A172 (cell line): ENCODE measurements around the gene SEPTIN5. TPM values are rescaled to one million over a fixed set of nuclear protein-coding genes. Genes with fewer than 3 reads are reported as not detected.
A peak's percentile ranks its signal among the peaks of the same experiment; 100 is the strongest.

ENCODE experiments used
- DNase-seq: peaks from one replicate; pipeline ENCODE4 v3.0.0-alpha.2; 2015; ENCODE audit warnings: low spot score
- total RNA-seq: library from RNA; depleted of rRNA; stranded (reverse); fragments of >200 nt; shearing (Covaris generic); gene quantifications from 2 replicates; pipeline ENCODE4 v1.2.3, GENCODE V29; 2014

The SEPTIN5 gene
- total RNA-seq, 1 experiment from 2014 or later = 40.3 TPM

DNA sequence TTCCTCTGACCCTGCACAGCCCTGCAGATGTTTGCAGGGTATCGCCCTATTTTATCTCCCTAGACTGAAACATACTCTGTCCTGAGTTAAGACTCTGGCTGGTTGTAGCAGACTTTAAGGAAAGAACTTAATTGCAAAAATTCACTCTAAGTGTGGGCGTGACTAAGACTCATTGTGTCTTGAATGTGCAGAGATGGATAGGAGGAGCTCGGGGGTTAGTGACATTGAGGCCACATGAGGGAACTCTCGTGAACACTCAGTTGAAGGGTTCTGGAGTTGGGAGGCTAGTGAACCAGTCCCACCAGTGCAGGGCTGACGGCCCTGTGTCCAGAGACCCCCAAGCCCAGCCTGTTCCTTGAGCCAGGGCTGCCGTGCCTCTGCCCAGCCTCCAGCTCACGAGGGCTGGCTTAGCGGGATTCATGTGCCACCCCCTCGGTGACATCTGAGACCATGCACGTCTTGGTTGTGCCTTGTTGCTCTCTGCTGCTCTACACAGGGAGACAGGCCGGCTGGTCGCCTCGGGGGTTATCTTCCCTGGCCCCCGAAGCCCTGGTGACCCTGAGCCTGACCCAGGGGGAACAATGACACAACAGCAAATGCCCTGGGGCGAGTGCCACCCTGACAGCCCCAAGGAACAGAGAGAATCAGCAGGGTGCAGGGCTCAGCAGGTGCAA is 34.8 kb downstream of the SEPTIN5 start:
- no peak for DNase-seq

DNA sequence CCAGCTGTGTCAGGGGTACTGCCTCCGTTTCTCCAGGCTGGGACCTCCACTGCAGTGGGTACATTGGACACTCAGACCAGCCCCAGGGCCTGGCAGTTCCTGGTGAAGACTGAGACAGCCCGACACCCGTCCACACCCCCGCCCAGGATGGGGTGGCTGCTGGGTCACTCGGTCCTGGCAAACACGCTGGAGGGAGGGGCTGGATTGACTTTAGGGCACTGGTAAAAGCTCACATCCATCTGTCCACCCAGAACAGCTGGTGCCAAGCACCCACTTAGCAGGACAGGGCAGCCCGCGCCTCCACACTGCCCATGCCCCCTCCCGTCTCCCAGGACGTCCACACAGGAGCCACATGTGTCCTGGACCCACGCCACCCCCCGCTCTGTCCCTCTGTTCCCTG is 35.6 kb downstream of the SEPTIN5 start:
- no peak for DNase-seq

DNA sequence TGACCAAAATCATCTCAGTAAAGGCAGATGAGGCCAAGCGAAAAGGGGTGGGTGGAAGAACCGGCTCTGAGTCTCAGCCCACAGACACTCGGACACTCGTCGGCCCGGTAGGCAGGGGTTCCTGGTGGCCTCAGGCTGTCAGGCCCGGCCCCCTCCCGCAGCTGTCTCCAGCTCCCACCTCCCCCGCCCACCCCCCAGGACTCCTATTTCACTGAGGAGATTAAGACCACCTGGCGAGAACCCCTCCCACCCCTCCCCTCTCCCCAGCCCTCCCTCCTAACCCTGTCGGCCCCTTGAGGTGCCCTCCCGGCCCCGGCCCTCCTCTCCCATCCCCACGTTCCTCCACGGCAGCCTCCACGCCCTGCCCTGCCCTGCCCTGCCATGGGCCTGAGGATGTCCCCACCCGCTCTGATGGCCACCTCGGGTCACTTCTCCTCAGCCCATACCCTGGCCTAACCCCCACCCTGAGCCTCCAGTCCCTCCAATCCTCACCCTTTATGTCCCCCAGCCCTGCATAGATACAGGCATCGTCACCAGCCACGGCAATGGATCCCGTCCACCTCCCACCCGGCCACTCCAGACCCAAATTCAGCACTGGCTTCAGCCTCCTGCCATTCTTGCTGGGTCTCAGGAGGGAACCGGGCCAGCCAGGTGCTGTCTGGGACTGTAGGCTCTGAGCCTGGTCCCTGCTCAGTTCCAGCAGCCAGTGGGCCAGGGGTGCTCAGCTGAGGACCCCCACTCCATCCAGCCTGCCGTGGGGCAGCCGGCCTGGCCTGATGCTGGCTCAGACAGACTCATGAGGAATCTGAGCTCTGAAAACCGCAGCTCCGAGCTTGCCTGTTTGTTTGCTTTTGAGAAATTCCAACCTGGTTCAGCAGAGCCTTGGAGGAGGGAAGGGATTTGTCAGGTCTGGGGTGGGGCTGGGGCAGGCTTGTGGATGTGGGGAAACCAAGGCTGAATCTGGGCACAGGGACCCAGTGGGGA is 36.5 kb downstream of the SEPTIN5 start:
- DNase-seq = peak; percentile 27

DNA sequence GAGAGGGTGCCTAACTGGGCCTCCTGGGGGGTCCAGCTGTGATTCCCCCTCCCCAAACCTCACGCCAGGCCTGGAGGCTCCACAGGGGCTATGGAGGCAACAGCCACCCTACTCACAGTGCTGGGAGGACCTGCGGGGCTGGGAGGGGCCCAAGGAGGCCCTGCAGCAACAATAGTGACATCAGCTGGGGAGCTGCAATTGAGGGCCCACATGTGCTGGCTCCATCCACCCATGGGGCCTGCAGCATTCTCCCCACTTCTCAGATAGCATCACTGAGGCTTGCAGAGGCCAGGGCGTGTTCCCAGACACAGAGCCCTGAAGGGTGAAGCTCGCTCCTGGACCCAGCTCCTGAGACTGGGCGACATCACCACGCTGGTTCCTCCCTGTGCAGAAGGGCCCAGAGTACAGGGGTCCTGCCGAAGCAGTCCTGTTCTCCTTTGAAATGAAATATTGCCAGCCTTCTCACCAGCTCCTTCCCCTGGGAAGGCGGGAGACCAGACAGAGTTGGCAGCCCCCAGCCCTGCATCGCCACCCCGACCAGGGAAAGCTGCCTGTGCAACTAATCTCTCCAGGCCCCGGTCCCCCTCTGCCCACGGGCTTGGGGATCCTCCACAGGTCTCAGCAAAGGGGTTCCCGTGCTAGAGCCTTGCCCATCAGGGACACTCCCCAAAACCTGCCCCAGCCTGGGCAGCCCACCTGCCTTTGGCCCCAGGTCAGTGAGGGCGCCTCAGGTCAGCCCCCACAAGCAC is 37.4 kb downstream of the SEPTIN5 start:
- DNase-seq = no peak

DNA sequence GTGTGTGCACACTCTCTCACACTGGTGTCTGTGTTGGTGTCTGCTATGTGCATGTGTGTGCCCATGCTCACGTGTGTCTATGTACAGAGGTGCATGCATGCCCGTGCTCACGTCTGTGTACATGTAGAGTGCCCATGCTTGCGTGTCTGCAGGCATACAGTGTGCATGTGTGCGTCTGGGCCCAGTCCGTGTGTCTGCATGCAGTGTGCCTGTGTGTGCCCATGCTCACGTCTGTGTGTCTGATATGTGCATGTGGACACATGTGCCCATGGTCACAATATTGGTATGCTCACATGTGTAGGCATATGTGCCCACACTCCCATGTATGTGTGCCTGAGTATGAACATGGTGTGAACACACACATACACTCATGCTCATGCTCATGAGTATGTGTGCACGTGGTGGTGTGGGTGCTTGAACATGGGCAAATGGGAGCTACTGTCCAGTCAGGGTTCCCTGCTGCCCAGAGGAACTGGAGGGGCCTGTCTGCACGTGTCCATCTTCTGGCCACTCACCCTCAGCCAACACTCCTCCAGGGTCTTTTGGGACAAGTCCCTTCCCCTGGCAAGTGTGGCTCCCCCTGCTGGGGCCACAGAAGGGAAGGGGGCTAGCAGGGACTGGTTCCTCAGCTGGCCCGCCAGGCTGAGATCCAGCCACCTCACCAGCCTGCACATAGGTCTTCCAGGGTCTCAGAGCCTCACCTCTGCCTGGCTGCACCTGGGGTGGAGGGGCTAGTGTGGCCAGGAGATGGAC is 39.0 kb downstream of the SEPTIN5 start:
- no peak for DNase-seq

DNA sequence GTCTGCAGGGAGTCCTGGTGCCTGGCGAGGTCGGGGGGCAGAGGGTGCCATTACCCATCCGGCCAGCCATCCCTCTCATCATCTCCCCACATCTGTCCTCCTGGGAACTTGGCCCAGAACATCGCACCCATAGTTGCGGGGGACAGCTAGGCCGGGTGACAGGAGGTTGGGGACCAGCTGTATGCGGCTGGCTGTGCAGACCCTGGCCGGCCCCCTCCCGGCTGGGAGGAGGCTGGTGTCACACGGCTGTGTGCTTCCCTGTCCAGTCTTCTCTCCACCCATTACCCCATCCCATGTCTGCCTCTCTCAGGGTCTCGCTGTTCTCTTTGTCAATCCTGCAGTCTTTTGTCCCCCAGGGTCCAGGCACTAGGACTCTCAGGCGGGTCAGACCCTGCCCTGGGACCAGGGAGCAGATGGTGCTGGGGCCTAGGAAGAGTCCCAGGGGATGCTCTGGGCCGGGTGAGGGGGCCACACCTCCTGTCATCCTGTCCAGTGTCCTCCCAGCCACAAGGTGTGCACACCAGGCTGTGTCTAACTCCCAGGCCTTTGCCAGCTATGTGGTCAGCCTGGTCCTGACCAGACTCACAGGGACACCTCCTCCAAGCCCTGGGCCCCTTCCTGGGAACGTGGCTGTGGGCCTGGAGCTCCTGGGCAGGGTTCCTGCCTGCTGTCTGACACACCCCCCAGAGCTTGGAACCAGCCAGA is 39.8 kb downstream of the SEPTIN5 start:
- DNase-seq = no peak

DNA sequence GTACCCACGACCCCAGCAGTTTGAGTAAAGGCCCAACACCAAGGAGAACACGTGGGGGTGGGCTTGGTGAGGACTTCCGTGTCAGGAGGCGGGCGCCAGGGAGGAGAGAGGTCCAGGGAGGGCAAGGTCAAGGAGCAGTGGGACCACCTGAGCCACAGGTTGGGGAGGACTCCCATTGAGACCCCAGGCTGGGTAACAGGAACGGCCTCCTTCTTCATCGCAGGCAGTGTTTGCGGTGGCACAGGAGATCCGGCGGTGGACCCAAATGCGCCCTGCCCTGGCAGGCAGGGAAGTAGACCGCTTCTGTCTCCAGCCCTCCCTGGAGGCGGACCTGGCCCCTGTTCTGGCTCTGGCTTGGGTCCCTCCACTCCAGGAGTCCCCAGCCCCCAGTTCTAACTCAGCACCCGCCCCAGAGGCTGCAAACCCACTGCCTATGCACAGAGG is 40.4 kb downstream of the SEPTIN5 start:
- DNase-seq = no peak

DNA sequence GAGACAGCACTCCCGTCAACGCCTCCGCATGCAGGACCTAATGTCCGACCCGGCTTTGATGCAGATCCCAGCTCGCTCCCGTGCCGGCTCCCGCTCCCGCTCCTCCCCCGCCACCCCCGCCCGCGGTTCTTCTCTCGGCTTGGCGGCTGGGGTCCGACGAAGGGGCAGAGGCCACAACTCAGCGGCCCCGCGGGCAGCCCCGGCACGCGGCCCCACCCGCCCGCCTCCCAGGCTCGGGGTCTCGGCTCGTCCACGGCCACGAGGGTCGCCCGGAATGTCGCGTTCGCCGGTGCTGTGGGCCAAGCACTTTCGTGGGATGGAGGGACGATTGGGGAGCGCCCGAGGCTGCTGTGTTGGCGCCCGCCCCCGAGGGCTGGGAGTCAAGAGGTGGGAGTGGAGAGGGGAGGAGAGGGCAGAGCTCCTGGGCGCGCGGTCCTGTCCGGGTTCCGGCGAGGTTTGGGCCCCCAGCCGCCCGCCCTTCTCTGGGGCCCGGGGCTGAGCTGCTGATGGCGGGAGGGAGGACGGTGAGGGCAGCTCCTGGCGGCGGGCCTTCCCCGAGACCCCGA is 40.9 kb downstream of the SEPTIN5 start:
- DNase-seq = no peak

DNA sequence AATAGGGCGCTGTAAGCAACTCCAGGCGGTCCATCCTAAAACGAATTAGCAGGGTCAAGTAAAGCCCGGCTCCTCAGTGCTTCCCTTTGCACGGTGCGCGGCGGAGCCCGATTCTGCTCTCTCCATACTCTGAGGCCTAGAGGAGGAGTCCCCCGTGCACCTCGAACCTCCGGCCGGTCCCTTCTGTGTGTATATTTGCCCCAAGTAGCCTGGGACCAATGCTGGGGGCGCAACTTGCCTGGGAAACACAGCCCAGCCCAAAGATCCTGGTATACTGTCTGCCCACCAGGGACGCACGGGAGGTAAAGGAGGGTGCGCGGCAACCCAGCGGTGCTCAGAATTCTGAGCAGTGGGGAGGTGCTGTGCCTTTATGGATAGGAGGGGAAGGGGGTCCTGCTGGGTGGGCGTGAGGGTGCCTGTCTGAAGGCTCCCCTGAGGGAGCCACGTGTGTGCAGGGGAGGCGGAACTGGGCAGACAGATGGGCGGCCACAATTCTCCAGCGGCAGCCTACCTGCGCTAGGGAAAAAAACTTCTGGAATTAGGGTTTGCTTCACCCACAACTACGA is 41.5 kb downstream of the SEPTIN5 start:
- no peak for DNase-seq

DNA sequence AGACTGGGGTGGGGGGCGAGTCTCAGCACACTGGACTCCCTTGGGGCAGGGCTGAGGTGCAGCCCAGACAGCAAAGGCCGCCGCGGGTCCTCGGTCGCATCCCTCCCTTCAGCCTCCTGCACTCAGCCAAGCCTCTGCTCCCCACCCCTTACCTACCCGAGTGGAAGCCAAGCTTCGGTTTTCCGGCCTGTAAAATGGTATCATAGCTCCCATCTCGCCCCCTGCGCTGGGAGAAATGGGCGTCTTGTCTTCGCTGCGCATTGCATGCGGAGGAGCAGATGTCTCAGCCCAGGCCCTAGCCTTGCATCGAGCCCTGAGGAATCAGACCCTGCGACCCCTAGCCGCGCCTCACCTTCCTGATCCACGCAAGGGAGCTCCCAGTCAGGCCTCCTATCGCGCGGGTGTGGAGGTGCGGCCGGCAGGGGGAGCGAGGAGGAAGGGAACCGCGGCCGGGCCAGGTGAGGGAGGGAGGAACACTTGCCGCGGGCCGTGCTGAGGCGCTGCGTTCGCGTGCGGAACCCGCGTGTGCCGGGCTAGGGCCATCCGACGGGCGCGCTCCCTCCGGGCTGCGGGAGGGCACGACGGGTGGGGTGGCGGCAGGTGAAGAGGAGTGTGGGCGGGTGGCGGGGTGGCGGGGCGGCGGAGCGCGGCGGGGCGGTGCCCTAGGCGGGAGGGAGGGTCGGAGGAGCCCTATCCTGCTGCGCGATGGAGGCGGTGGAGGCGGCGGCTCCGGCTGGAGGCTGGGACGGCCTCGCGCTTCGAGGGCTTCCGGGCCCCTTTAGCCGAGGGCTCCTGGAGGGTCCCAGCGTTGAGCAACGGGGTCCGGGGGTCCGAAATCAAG is 42.2 kb downstream of the SEPTIN5 start:
- no peak for DNase-seq

DNA sequence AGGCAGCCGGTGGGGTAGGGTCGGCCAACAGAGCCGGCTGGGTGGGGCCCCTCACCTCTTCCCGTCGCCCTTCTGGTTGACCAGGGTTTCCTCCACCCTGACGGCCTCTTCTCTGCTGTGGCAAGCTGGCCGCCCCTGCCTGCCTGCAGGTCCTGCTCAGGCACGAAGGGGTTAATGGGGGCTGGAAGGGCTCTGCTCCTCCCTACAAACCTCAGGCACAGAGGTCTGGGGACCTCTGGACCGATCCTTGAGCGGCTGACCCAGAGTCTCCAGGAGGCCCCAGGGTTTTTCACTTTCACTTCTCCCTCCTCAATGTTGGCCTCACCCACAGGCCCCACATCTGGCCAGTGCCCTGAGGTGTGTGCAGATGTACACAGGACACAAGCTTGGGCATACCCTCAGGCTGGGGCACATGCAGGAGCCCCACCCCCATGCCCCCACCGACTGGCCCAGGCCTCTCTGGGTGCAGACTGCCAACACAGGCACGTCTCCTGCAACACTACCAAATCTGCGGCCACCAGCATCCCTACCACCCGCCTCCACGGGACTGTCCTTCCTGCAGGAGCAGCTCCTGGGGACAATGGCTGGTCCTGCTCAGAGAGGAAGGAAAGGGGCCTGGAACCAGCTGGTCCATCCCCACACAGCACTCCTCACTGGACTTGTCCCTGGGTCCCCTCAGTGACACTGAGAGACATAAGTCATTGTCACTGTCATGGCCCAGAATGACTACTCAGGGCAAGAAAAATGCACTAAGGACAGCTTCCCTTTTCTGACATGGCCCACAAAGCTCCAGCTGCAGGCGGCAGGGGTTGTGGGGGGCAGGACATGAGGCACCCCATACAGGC is 43.1 kb downstream of the SEPTIN5 start:
- DNase-seq = no peak

DNA sequence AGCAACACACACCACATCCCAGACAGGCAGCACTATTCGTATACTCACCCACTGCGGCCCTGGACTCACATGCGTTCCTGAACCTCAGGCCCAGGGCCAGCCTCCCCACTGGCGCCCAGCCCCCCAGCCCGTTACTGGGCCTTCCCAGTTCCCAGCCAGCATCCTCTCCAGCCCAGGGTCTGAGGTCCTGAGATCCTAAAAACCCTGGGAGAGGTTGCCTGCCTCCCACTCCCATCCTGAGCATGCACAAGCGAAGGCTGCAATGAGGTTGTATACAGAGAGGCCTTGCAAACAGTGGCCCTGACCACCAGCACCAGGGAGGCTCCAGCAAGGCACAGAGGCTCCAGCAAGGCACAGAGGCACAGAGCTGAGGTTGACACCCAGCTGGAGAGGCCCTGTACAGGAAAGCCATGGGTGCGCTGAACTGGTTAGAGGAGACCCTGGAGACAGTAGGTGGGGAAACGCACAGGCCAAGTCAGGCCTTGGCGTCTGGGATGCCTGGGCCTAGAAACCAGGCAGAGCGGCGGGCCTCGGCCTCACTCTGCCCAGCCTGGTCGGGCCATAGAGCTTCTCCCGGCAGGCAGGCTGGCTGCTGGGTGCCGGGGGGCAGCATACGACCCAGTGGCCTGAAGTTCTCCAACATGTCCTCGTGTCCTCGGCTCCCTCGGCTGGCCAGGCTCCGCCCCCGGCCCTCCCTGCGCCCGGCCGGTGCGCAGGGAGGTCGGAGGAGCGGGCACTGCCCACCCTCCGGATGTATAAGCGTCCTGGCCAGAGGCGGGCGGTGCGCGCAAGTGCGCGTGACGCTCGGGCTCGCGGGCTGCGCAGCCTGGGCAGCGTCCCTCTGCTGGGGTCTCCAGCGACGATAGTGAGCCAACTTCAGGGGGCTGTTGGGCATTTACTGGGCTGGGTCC is 43.9 kb downstream of the SEPTIN5 start:
- DNase-seq = no peak

DNA sequence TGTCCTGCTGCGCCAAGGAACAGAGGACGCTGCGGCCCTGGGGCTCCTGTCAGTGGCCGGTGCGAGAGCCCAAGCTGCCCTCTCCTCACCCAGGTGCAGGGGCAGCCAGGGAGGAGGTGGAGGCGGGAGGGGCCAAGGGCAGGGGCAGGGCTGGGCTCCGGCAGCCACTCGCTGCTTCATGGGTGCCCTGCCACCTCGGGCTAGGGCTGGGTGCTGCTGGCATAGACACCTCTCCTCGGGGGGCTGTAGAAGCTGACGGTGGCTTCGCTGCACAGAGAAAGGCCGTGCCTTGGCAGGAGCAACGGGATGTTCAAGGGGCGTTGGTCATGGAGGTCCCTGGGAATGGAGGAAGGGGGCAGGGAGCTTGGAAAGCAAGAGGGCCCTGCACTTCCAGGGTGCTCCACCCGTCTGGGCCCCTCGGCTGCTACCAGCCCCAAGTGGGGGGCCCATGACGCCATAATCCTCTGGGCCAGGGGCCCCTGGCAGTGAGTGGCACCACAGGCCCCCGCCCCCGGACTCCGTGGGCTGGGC is 44.7 kb downstream of the SEPTIN5 start:
- DNase-seq = no peak

DNA sequence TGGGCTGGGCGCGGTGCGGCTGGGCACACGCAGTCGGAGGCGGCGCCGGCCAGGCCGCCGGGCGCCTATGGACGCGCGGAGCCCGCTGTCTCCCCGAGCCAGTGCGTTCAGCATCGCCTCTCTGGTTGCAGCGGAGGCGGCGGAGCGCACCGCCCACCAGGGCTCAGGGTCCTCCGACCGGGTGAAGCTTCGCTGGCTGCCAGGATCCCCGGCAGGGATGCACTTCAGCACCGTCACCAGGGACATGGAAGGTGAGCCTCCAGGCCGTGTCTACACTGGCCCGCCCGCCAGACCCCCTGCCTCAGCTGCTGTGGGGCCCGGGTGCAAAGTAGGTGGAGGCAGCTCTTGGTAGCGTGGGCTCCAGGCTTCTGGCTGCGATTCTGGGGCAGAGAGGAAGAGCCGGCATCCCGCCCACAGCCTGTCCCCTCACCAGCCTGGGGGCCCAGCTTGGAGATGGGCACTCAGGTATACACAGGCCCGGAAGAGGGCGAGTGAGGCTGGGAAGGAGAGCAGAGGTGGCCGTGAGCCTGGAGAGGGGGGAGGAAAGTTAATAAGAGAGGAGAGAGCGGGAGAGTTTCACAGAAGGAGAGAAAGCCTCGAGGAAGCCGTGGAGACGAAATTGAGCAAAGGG is 45.2 kb downstream of the SEPTIN5 start:
- no peak for DNase-seq

DNA sequence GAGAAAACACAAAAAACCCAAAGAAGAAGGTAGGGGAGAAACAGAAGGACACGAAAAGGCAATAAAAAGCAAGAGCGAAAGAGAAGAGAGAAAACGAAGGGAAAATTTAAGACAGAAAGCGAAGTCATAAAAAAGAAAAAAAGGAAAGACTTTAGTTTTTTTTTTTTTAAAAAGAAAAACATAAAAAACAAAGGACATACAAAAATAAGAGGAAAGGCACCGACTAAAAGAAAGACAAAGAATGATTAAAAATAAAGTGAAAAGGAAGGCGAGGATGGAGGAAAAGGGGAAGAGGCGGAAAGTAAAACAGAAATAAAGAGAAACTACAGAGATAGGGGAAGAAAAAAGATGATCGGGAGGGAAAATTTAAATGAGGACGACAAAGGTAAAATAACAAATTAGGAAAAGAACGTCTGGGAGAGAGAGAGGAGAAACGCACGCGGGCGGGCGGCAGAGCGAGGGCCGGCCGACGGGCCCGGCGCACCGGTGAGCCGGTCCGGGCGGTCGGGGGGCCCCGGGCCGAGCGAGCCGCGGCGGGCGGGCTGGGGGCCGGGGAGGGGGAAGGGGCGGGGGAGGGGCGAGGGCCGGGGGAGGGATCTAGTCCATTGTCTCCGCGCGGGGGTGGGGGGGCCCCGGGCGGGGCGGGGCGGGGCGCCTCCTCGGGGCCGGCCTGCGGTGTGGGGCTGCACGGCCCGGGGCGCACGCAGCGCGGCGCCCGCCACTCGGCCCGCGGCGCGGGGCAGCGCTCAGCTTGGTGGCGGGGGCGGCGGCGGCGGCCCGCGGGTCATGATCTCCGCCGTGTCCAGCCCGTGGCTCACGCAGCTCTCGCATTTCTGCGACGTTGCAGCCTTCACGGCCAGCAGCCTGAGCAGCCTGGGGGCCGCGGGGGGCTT is 46.0 kb downstream of the SEPTIN5 start, which contains the start of gene TBX1:
Gene TBX1 (plus strand): TSS at position 721 of the 893 bp plus-strand sequence. CDS start 66 bp downstream, at position 787.
- no peak for DNase-seq
